Right lobe of liver (tissue), 6 donors: Measurements from ENCODE around the gene ACTN1. TPM values are rescaled to one million over a fixed set of nuclear protein-coding genes. Genes with fewer than 3 reads are reported as not detected.

Experiments used
- ATAC-seq, 4 donors: fragments of 200-7000 bp; cut with Tn5 transposase; one replicate each; pipeline ENCODE4 v1.9.1; 2020; ENCODE audit warnings: mild to moderate bottlenecking in 4 of 4, moderate library complexity in 4 of 4
- DNase-seq, 3 donors: peaks; one replicate each; pipeline ENCODE4 v3.0.0-alpha.2; 2020
- H3K27ac ChIP-seq, 3 donors: fragments of 200-600 bp; one replicate each; pipeline ENCODE4 v1.8.0; 2022
- H3K27me3 ChIP-seq, 2 donors: fragments of 200-600 bp; one replicate each; pipeline ENCODE4 v1.8.0; 2022
- H3K36me3 ChIP-seq, 4 donors: fragments of 200-600 bp; sonication (generic) in 1 of 4; one replicate each; pipeline versions ENCODE4 v1.5.1 to v1.8.0; 2017 to 2022; ENCODE audit warnings: control low read depth in 1 of 4
- H3K4me1 ChIP-seq, 4 donors: fragments of 200-600 bp; sonication (generic) in 1 of 4; one replicate each; pipeline versions ENCODE4 v1.5.1 to v1.8.0; 2017 to 2022; ENCODE audit warnings: control low read depth in 1 of 4
- H3K4me3 ChIP-seq, 3 donors: fragments of 200-600 bp; one replicate each; pipeline ENCODE4 v1.8.0; 2022
- H3K9me3 ChIP-seq, 4 donors: fragments of 200-600 bp; sonication (generic) in 1 of 4; one replicate each; pipeline versions ENCODE4 v1.5.1 to v1.8.0; 2017 to 2022; ENCODE audit warnings: control low read depth in 1 of 4
- CTCF ChIP-seq, 4 donors: fragments of 200-600 bp in 3 of 4; fragments of 450-650 bp in 1 of 4; IDR thresholded peaks; one replicate each; pipeline versions ENCODE4 v1.5.1 to v1.8.0; 2016 to 2022; ENCODE audit warnings: antibody characterized with exemption in 4 of 4, mild to moderate bottlenecking in 2 of 4
- POLR2A ChIP-seq: fragments of 450-650 bp; IDR thresholded peaks from one replicate; pipeline ENCODE4 v1.6.1; 2017; ENCODE audit warnings: antibody characterized with exemption, mild to moderate bottlenecking
- WGBS: methylation state at CpG from one replicate; pipeline ENCODE4 v1.1.6; 2018; ENCODE audit warnings: low coverage, low lambda C conversion rate; ENCODE audit not compliant: insufficient coverage; ENCODE audit errors: missing lambda C conversion rate; 5-methylcytosine and 5-hydroxymethylcytosine counted together
- intact Hi-C, 2 donors: fragments of 100-400 bp; cut with DNase I; formaldehyde crosslinking; loops; one replicate each; pipeline versions ENCODE4 v1.11.2 to v1.14.1; 2022
- total RNA-seq, 6 experiments: library from RNA; depleted of rRNA in 2 of 6; stranded (reverse); fragments of >200 nt in 2 of 6; fragmentation: NEBNext Ultra II Directional in 3 of 6; extraction: Animal tissue kit (Norgen Biotek cat#: 25700) in 3 of 6; gene quantifications; one replicate each; pipeline versions ENCODE4 v1.1.0 to v1.2.4, GENCODE V29; 2016 to 2023
- donor health status: DM: no; HTN: yes; CAD: no.
- donor health status: DM: no; HTN: no; CAD: no.
- donor health status: DM: no; HTN: no; CAD: no.
- donor health status: DM: no; HTN: yes; CAD: no.
- donor health status: DM: no; HTN: yes; CAD: no.

The ACTN1 gene
- total RNA-seq, 6 experiments from 2014 or later: 53.1 to 145 (median 100) TPM

GRCh38 chr14:68865542-68865941, 113.6 kb downstream of the ACTN1 start:
- H3K4me3 ChIP-seq: no peak overlapping the region
- TF ChIP-seq CTCF (IDR thresholded peaks at IDR 0.05): no peak
- no peak for TF ChIP-seq POLR2A
- intact Hi-C loops: no loop called here
- H3K4me1 ChIP-seq: no peaks in the 10 kb centered on the region
- no peak overlapping the region for H3K27ac ChIP-seq
- H3K27me3 ChIP-seq: no peaks in the 10 kb centered on the region
- no peak for ATAC-seq
- 92% methylated on average over 2 of the region's 2 CpGs for WGBS
- H3K36me3 ChIP-seq: no peaks in the 10 kb centered on the region
- DNase-seq: no peak
- peaks cover 0 to 6% (median 0%) of the 10 kb centered on the region in 4 donors for H3K9me3 ChIP-seq

- H3K27me3 ChIP-seq: no peaks in the 10 kb centered on the region
- H3K4me3 ChIP-seq: no peak overlapping the region
- H3K36me3 ChIP-seq: no peaks in the 10 kb centered on the region
- no peak overlapping the region for H3K27ac ChIP-seq
- H3K4me1 ChIP-seq: no peaks in the 10 kb centered on the region
- ATAC-seq (peak in 2 of 4 donors; percentile 13 to 20), DNase-seq (no peak)
- TF ChIP-seq CTCF (IDR thresholded peaks at IDR 0.05) (no peak), POLR2A (no peak)
- peaks cover 0 to 6% (median 0%) of the 10 kb centered on the region in 4 donors for H3K9me3 ChIP-seq
- intact Hi-C loops: no loop called here
- WGBS: 92% methylated on average over 2 of the region's 6 CpGs
Observed at GRCh38 chr14:68864361-68864750, 114.7 kb downstream of the ACTN1 start.

GRCh38 chr14:68863610-68864360, 115.3 kb downstream of the ACTN1 start:
- H3K36me3 ChIP-seq: no peaks in the 10 kb centered on the region
- WGBS: 71% methylated on average over 6 of the region's 13 CpGs
- no peak overlapping the region for H3K27ac ChIP-seq
- no peak for TF ChIP-seq POLR2A
- no peak for TF ChIP-seq CTCF (IDR thresholded peaks at IDR 0.05)
- H3K4me1 ChIP-seq: no peaks in the 10 kb centered on the region
- peaks cover 0 to 6% (median 0%) of the 10 kb centered on the region in 4 donors for H3K9me3 ChIP-seq
- no peaks in the 10 kb centered on the region for H3K27me3 ChIP-seq
- ATAC-seq (peak in 3 of 4 donors; percentile 23 to 32 (median 25)), DNase-seq (no peak)
- intact Hi-C loops: no loop called here
- H3K4me3 ChIP-seq: no peak overlapping the region

- Histone ChIP-seq H3K27me3 (no peaks in the 10 kb centered on the region), H3K4me1 (no peaks in the 10 kb centered on the region), H3K4me3 (no peak overlapping the region), H3K36me3 (no peaks in the 10 kb centered on the region), H3K27ac (no peak overlapping the region), H3K9me3 (peaks cover 0 to 6% (median 0%) of the 10 kb centered on the region in 4 donors)
- WGBS: 0% methylated on average over 2 of the region's 2 CpGs
- DNase-seq (peak; percentile 68 to 83 (median 80)), ATAC-seq (peak; percentile 88 to 96 (median 94))
- TF ChIP-seq CTCF (IDR thresholded peaks at IDR 0.05) (peak; percentile 70 to 86 (median 76)), POLR2A (no peak)
- intact Hi-C loops: no loop called here
Observed at GRCh38 chr14:68862954-68863594, 116.0 kb downstream of the ACTN1 start.
